ENCODE results near the gene HMGA1.

Gene HMGA1

GRCh38 chr6:34280216-34280615 lies 43.5 kb downstream of the HMGA1 start:
- FAIRE-seq, result no peak
- no peak for DNase-seq (ENCODE audit: extremely low spot score, insufficient read length, low read depth)

- FAIRE-seq, result no peak
- DNase-seq (ENCODE audit: extremely low spot score, insufficient read length, low read depth), result no peak
Observed at GRCh38 chr6:34281702-34282334, 45.1 kb downstream of the HMGA1 start.

GRCh38 chr6:34284563-34285447 lies 48.1 kb downstream of the HMGA1 start:
- DNase-seq (ENCODE audit: extremely low spot score, insufficient read length, low read depth) (no peak), FAIRE-seq (no peak)

- no peak for DNase-seq (ENCODE audit: extremely low spot score, insufficient read length, low read depth)
- no peak for FAIRE-seq
Observed at GRCh38 chr6:34285448-34286164, 48.9 kb downstream of the HMGA1 start.

- FAIRE-seq (peak; percentile 76), DNase-seq (ENCODE audit: extremely low spot score, insufficient read length, low read depth) (no peak)
Observed at GRCh38 chr6:34288581-34288980, 51.9 kb downstream of the HMGA1 start.

GRCh38 chr6:34289137-34289536 lies 52.5 kb downstream of the HMGA1 start:
- FAIRE-seq (no peak), DNase-seq (ENCODE audit: extremely low spot score, insufficient read length, low read depth) (no peak)

- FAIRE-seq, result no peak
- no peak for DNase-seq (ENCODE audit: extremely low spot score, insufficient read length, low read depth)
Observed at GRCh38 chr6:34292954-34293353, 56.3 kb downstream of the HMGA1 start.

- peak; percentile 94 for FAIRE-seq
Observed at GRCh38 chr6:34295721-34296120, 59.0 kb downstream of the HMGA1 start.

More at GRCh38 chr6:34295721-34296120, 59.0 kb downstream of the HMGA1 start:
- peak; percentile 51 for DNase-seq (ENCODE audit: extremely low spot score, insufficient read length, low read depth)

All from GM18507 (cell line).